Measurements from ENCODE around the gene TATDN2. TPM values are rescaled to one million over a fixed set of nuclear protein-coding genes. Genes with fewer than 3 reads are reported as not detected.

Gene TATDN2
- total and polyA plus RNA-seq, 2 experiments from 2014 or later, result 9.3 to 22.6 TPM

GRCh38 chr3:10215578-10216368, 32.5 kb upstream of the TATDN2 start:
- Histone ChIP-seq H4K20me1 (ENCODE audit: insufficient read depth, poor library complexity, severe bottlenecking) (no peaks in the 10 kb centered on the region), H3K79me2 (no peaks in the 10 kb centered on the region), H3K27ac (no peak overlapping the region), H3K4me3 (no peak overlapping the region), H3K9me2 (replicated peaks; ENCODE audit: insufficient read depth) (no peaks in the 10 kb centered on the region), H3K36me3 (replicated peaks; ENCODE audit: insufficient read depth, low read depth) (no peaks in the 10 kb centered on the region), H3K4me2 (no peak overlapping the region), H3K9me3 (ENCODE audit: low read depth) (no peaks in the 10 kb centered on the region), H2AFZ (no peak overlapping the region), H3K27me3 (no peaks in the 10 kb centered on the region), H3K4me1 (ENCODE audit: insufficient read depth) (no peaks in the 10 kb centered on the region)
- TF ChIP-seq EZH2 (IDR thresholded peaks at IDR 0.05; ENCODE audit: borderline replicate concordance) (no peak), CTCF (IDR thresholded peaks at IDR 0.05; ENCODE audit: poor library complexity) (no peak), EZH2phosphoT487 (IDR thresholded peaks at IDR 0.05; ENCODE audit: low read depth, severe bottlenecking, unreplicated experiment) (no peak)
- no peak for DNase-seq (ENCODE audit: low spot score)
- 86% methylated on average over 6 of the region's 6 CpGs for WGBS (ENCODE audit: low lambda C conversion rate, missing lambda C conversion rate)

GRCh38 chr3:10217359-10217758, 30.9 kb upstream of the TATDN2 start:
- H3K27me3 ChIP-seq, result no peaks in the 10 kb centered on the region
- H3K9me3 ChIP-seq (ENCODE audit: low read depth), result no peaks in the 10 kb centered on the region
- TF ChIP-seq CTCF (IDR thresholded peaks at IDR 0.05; ENCODE audit: poor library complexity) (no peak), EZH2 (IDR thresholded peaks at IDR 0.05; ENCODE audit: borderline replicate concordance) (no peak)
- no peaks in the 10 kb centered on the region for H3K79me2 ChIP-seq
- H2AFZ ChIP-seq, result no peak overlapping the region
- no peak overlapping the region for H3K27ac ChIP-seq
- no peak for DNase-seq (ENCODE audit: low spot score)
- H3K4me1 ChIP-seq (ENCODE audit: insufficient read depth), result no peaks in the 10 kb centered on the region
- no peaks in the 10 kb centered on the region for H3K36me3 ChIP-seq (replicated peaks; ENCODE audit: insufficient read depth, low read depth)
- no peak overlapping the region for H3K4me3 ChIP-seq
- no peaks in the 10 kb centered on the region for H4K20me1 ChIP-seq (ENCODE audit: insufficient read depth, poor library complexity, severe bottlenecking)
- WGBS (ENCODE audit: low lambda C conversion rate, missing lambda C conversion rate), result 85% methylated on average over 3 of the region's 3 CpGs
- no peaks in the 10 kb centered on the region for H3K9me2 ChIP-seq (replicated peaks; ENCODE audit: insufficient read depth)
- no peak overlapping the region for H3K4me2 ChIP-seq

- no peak overlapping the region for H3K4me3 ChIP-seq
- H3K27me3 ChIP-seq, result no peaks in the 10 kb centered on the region
- H3K4me2 ChIP-seq, result no peak overlapping the region
- H3K27ac ChIP-seq, result no peak overlapping the region
- no peaks in the 10 kb centered on the region for H3K36me3 ChIP-seq (replicated peaks; ENCODE audit: insufficient read depth, low read depth)
- no peaks in the 10 kb centered on the region for H4K20me1 ChIP-seq (ENCODE audit: insufficient read depth, poor library complexity, severe bottlenecking)
- no peaks in the 10 kb centered on the region for H3K79me2 ChIP-seq
- no peak for TF ChIP-seq EZH2 (IDR thresholded peaks at IDR 0.05; ENCODE audit: borderline replicate concordance)
- no peak for TF ChIP-seq EZH2phosphoT487 (IDR thresholded peaks at IDR 0.05; ENCODE audit: low read depth, severe bottlenecking, unreplicated experiment)
- no peak for TF ChIP-seq CTCF (IDR thresholded peaks at IDR 0.05; ENCODE audit: poor library complexity)
- DNase-seq (ENCODE audit: low spot score), result no peak
- H3K9me2 ChIP-seq (replicated peaks; ENCODE audit: insufficient read depth), result no peaks in the 10 kb centered on the region
- H3K9me3 ChIP-seq (ENCODE audit: low read depth), result no peaks in the 10 kb centered on the region
- H2AFZ ChIP-seq, result no peak overlapping the region
- no peaks in the 10 kb centered on the region for H3K4me1 ChIP-seq (ENCODE audit: insufficient read depth)
- 76% methylated on average over 9 of the region's 9 CpGs for WGBS (ENCODE audit: low lambda C conversion rate, missing lambda C conversion rate)
These were observed 28.5 kb upstream of the TATDN2 start for GRCh38 chr3:10219737-10220136.
